ENCODE results near the gene RDH16.

RDH16 gene, protein sequence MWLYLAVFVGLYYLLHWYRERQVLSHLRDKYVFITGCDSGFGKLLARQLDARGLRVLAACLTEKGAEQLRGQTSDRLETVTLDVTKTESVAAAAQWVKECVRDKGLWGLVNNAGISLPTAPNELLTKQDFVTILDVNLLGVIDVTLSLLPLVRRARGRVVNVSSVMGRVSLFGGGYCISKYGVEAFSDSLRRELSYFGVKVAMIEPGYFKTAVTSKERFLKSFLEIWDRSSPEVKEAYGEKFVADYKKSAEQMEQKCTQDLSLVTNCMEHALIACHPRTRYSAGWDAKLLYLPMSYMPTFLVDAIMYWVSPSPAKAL

DNA sequence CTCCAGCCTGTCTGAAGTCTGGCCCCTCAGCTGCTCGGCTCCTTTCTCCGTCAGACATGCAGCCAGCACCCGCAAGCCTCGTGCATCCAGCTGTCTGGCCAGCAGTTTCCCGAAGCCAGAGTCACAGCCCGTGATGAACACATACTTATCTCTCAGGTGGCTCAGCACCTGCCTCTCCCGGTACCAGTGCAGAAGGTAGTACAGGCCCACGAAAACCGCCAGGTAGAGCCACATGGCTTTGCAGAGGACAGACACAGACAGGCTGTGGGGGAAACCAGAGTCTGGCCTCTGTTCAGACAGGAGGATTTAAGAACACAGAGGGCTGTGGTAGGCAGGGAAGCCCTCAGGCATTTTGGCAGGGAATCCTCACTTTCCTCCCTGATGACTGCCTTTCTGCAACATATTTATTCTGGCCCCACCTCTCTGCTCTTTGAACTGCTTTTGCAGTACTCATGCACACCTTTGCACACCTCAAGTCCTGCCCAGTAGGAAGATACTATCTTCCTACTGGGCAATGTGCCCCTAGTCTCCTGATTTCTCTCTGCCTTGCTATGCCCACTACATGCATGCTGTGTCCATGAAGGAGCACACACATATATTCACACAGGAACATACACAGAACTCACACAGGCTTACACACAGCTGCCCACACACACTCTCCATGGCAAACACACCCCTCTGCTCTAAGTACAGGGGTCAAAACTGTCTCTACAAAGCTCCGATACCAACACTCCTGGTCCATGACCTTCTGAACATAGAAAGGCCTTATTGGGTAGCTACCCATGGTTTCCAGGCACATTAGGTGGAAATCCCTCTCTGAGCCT is at the start of gene RDH16:
TSS of gene RDH16 (minus strand) at position 380 of the 824 bp plus-strand sequence. CDS start at position 234, 146 bp downstream.
- DNase-seq: no peak

DNA sequence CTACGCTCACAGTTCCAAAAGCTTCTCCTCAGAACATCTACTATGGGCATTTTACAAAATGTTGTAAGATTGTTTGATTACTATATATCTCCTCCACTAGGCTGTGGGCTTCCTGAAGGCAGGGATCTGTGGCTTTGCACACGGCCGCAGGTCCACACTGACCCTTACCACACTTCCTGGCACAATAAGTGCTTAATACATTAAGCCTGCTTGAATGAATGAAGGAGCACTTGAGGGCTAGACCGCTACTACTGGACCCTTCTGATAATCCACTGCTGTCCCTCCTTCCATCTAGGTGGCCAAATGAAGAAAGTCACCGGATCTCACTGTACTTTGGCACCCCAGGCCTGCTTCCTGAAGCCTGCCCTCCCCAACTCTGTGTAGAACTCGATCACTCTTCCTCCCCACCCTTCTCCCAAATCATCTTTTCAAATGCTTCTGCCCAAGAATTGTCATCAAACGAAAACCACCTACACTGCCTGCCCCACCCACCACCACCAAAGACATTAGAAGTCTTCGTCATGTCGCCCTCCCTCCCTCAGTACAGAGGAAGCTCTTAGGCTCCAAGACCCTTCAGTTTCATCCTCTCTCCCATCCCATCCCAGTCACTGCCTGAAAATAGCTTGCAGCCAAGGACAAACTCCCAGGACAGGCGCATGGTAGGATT is 49.5 kb upstream of the RDH16 start:
- no peak for DNase-seq

DNA sequence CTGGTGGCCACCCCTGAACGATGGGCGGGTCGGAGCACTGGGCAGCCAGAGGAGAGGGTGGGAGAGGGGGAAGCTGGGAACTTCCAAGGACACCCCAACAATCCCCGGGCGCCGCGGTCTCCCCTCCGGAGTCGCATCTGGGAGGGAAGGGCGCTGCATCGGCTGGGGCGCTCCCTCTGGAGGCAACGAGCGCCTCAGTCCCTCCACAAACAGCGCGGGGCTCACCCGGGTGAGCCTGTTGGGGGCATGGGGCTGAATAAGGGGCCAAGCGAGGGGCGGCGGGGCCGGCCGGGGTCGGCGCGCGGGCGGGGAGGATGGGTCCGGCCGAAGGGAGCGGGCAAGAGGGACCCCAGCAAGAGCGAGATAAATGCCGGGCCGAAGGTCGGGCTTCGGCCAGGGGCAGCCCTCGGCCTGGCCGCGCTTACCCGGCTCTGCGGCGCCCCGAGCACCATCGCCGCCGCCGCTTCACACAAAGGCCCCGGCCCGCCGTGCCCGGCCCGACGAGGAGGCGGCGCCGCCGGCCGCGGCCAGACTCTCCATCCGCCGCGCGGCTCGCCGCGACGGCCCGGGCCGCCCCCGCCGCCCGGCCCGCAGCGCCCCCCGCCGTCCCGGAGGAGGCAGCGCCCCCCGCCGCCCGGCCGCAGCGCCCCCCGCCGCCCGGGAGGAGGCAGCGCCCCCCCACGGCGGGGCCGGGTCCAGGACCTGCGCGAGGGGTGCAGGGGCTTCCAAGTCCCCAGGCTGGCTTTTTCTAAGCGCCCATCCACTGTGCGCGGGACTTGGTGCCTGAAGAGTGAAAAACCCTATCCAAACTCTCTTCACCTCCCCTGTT is 48.8 kb upstream of the RDH16 start, which contains the start of gene ZBTB39:
TSS of gene ZBTB39 (minus strand) at position 567 of the 829 bp plus-strand sequence. CDS start 1,629 bp downstream, outside the sequence.
- DNase-seq: peak; percentile 43

DNA sequence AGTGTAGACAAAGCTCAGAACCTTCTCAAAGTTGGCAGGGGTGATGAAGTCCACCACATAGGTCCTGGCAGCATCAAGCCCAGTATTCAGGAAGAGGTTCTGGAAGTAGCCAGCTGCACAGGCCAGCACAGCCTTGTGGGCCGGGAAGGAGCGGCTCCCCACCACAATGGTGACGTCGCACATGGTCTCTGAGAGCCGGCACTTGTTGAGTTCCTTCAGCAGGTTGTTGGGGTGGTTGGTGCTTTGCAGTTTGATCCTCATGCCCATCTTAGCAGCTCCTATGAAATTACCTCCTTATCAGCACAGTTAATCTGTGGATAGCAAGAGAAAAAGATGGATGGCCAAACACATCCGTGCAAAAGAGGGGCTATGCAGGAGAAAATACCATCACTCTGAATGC is 47.2 kb upstream of the RDH16 start:
- DNase-seq: no peak

DNA sequence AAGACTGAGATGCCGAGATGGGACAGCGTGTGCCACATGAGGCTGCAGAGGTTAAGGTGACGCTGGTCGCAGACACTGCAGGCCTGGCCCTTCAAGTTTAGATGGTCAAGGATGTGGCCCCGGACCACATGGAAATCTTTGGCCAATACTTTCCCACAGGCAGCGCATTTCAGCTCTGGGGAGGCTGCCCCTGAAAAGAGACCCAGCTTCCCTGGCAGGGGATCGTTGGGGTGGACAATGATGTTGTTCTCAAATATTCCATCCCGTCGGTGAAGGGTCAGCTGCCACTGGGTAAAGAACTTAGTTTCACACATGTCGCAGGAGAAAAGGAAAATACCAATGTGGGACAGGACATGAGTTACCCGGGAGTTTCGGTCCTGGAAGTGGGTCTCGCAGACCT is 46.0 kb upstream of the RDH16 start:
- DNase-seq: no peak

DNA sequence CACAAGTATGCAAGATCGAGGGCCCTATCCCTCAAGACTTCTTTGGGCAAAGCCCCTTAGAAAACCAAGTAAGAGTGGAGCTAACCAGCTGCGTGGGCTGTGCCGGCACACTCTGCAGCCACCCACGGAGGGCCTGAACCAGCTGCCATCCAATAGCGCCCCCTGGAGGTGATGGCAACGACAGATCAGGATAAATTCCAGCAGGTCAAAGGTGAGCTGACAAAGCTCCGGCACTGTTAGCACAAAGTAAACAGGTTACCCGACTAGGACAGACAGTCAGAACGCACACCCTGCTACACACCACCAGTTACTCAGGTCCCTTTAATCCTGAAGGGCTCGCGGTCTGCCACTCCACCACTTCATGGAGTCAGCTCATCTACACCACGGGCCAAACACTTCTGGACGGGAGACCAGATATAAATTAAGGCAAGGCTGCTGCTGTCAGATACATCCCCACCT is 44.1 kb upstream of the RDH16 start:
- DNase-seq: no peak

DNA sequence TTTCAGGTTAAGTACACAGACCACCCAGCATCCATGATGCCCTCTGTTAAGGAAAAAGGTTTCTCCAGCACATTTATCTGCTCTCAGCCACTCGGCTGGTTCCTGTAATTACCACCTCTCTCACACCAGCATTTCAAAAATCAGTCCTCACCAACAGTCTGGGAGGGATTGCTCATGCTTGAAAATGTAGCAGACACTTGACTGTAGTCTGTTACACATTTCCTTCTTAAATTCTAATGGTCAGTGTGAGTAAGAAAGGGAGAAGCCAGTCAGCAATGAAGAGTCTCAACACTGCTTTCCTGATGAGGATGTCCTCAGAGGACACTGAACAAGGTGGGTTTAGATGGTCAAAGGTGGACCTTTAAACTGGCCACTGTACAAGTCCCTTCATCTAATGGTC is 43.0 kb upstream of the RDH16 start:
- DNase-seq: no peak

DNA sequence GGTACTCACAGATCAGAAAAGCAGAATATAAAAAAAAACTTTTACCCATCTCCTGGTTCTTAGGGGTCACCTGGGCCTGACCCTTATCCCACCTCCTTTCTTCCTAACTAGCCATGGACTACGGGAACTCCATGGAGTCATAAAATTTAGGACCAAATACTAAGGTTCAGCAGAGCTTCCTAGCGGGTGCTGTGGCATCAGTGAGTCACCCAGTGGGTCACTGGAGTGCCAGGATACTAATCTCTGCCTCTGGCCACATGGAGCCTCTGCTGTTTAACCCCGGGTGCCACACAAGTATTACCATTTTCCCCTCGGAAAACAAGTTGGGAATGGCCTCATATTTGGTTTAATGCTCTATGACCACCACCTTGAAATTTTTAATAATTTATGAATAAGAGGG is 42.0 kb upstream of the RDH16 start:
- DNase-seq: no peak

DNA sequence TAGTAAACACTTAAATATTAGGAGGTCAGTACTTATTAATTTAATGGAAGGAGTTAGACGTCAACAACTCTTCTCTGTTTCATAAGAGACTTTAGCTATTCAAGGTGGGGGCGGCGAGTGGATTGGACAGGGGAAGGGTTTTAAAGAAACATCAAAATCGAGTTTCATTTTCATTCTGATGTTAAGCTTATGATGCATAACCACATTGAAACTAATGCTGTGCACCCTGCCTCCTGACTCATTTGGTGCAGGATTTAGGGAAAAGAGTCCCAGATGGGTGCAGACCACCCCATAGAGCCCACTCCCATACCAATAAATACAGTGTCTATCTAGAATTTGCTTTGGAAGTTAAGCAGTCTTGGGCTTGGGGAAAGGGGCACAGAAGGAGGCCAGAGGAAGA is 41.6 kb upstream of the RDH16 start:
- no peak for DNase-seq

DNA sequence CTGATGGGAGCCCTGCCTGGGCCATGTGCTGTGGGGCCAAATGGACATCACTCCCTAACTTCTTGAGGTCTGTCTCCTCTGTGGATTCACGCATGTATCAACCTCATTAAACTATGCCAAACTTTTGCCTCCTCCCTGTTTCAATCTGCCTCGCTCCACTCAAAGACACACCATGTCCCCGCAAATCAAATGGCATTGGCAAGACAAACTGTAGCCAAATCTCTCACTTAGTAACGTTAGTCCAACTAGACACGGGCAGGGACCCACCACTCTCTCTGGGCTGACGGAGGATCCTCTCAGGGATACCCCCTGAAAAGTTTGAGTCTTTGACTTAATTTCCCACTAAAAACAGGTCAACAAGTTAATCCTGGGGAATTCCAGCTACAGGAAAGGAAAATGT is 40.9 kb upstream of the RDH16 start:
- no peak for DNase-seq

DNA sequence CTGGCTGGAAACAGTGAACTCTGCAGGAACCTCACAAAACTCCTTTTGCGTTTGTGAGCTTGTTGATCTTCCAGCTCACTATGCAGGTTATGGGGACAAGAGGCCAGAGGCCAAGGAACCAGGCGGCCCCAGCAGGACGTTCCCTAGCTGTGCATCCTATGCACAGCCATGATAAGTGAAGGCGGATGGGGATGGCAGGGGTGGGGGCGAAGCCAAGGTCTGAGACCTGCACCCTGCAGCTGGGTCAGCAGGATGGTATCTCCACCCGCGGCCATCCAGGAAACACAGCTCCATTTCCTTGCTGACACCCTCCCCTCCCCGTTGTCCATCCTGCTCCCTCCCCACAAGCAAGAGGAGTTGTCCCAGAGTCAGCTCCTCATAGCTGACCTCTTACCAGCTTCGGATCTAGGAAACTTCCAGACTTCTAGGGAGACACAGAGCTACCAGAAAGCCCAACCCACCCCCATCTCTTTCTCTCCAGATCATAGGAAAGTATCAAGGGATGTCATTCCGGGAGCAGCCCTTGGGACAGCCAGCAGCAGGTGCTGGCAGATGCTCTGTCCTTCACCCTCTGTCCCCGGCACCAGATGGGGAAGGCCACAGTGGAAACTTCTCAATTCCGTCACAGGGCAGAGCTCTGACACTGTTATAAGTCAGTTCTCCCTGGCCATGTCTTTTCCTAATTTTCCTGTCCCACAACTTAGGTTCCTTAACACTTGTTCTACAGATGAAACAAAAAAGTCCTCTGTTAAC is 39.6 kb upstream of the RDH16 start:
- DNase-seq: no peak

DNA sequence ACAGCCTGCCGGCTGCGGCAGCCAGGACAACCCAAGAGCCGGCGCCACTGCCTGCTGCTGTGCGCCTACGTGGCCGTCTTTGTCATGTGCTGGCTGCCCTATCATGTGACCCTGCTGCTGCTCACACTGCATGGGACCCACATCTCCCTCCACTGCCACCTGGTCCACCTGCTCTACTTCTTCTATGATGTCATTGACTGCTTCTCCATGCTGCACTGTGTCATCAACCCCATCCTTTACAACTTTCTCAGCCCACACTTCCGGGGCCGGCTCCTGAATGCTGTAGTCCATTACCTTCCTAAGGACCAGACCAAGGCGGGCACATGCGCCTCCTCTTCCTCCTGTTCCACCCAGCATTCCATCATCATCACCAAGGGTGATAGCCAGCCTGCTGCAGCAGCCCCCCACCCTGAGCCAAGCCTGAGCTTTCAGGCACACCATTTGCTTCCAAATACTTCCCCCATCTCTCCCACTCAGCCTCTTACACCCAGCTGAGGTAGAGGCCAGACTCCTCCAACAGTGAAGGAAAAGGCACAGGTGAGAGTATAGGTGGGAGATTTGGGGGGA is 38.6 kb upstream of the RDH16 start:
- no peak for DNase-seq

DNA sequence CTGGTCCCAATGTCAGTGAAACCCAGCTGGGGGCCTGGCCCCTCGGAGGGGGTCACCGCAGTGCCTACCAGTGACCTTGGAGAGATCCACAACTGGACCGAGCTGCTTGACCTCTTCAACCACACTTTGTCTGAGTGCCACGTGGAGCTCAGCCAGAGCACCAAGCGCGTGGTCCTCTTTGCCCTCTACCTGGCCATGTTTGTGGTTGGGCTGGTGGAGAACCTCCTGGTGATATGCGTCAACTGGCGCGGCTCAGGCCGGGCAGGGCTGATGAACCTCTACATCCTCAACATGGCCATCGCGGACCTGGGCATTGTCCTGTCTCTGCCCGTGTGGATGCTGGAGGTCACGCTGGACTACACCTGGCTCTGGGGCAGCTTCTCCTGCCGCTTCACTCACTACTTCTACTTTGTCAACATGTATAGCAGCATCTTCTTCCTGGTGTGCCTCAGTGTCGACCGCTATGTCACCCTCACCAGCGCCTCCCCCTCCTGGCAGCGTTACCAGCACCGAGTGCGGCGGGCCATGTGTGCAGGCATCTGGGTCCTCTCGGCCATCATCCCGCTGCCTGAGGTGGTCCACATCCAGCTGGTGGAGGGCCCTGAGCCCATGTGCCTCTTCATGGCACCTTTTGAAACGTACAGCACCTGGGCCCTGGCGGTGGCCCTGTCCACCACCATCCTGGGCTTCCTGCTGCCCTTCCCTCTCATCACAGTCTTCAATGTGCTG is 38.0 kb upstream of the RDH16 start:
- no peak for DNase-seq

DNA sequence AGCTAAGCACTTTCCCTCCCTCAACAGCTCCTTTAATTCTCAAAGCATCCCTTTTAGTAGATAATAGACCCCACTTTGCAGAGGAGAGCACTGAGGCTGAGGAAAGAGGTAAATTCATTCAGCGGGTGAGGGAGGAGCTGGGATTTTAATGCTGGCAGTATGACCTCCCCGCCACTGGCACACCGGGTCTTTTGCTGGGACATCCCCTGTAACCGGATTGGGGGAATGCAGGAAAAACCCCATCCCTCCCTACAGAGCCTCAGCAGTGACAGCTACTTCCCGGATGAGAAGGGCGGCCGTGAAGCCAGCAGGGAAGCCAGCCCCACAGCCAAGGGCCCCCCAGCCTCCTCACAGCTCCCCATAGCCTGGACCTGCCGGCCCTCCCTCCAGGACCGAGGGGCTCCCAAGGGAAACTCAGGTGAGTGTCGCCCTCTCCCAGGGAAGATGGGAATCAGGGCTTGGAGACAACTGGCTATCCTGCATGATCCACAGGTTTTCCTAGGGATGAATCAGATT is 36.9 kb upstream of the RDH16 start:
- no peak for DNase-seq

DNA sequence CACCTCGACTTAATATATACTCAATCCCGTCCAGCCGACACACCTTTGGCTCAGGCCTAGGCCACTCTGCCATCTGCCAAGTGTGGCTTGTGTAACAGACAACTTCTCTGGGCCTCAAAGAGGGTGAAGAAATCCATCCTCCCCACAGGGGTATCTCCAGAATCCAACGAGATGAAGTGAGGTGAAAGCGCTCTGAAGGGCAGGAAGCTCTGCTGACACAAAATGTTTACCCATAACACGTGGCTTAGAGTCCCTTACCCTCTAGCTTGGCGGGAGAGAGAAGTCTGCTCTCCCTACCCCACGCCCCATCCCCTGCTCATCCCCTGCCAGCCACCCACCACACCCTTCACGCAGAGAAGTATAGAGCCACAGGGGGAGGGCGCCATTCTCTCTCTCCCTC is 35.9 kb upstream of the RDH16 start:
- no peak for DNase-seq

DNA sequence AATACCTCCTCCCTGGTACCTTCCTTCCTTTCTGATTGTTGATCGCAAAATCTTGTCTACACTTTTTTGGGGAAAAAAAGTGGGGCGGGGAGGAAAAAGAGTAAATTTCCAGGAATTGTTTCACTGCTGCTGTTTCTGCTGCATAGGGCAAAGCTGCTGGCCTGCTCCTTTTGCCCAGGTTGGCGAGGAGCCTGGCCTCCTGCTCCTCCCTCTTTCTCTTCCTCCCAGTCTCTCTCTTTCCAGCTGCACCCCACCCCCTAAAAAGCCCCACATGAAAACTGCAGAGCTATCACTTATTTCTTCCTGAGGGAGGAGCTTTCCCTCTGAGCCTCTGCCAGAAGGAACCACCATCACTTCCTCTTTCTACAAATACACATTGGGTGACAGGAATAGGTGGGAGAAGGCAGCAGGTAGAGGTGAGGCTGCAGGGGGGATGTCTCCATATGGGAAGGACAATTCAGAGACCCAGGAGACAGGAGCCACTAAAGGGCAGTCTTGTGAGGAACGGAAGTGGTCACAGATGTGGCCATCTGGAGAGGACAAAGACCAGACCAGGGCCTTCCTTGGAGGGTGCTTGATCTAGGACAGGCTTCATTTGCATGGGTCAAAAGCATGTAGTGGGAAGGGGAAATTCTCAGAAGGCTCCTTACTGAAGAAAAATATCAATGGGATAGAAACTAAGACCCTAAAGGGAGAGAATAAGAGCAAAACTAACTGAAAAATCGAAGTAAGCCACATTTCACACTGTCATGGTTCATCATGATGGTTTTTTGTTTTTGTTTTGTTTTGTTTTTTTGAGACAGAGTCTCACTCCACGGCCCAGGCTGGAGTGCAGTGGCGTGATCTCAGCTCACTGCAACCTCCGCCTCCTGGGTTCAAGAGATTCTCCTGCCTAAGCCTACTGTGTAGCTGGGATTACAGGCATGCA is 34.2 kb upstream of the RDH16 start:
- DNase-seq: no peak

DNA sequence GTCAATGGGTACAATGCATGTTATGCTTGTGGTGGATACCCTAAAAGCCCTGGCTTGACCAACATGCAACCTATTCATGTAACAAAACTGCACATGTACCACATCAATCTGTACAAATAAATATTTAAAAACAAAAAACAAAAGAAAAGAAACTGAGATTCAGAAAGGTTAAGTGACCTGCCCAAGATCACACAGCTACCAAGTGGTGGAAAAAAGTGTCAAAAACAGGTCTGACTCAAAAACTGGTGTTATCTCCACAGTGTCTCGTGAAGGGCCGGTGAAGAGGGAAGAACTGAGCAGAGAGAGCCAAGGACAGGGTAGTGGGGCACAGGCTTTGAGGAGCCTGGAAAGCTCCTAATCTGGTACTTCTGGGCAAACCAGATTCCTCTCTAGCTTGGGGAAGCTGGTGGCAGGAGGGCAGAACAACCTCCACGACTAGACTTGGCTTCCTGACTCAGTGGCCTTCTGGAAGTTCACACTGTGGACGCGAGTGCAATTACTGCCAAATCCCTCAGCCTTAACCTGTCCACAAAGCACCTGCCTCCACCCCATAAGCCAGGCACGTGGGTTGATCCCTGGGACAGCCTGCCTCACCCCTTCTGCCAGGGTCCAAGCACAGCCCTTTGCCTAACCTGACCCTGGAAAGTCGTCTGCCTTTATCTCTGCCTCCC is 33.4 kb upstream of the RDH16 start:
- no peak for DNase-seq

DNA sequence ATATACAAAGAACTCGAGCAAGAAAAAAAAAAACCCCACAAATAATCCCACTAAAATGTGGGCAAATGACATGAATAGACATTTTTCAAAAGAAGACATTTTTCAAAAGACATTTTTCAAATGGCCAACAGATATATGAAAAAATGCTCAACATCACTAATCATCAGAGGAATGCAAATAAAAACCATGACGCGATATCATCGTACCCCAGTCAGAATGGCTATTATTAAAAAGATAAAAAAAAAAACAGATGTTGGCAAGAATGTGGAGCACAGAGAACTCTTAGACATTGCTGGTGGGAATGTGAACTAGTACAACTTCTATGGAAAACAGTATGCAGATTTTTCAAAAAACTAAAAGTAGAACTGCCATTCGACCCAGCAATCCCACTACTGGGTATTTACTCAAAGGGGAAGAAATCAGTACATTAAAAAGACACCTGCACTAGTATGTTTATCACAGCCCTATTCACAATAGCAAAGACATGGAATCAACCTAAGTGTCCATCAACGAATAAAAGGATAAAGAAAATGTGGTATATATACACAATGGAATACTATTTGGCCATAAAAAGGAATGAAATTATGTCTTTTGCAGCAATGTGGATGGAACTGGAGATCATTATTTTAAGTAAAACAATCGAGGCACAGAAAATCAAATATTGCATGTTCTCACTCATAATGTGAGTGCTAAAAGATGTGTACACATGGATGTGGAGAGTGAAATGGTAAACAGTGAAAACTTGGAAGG is 32.6 kb upstream of the RDH16 start:
- DNase-seq: no peak
